Measurements from ENCODE around the gene MYO18A.

MYO18A gene

DNA sequence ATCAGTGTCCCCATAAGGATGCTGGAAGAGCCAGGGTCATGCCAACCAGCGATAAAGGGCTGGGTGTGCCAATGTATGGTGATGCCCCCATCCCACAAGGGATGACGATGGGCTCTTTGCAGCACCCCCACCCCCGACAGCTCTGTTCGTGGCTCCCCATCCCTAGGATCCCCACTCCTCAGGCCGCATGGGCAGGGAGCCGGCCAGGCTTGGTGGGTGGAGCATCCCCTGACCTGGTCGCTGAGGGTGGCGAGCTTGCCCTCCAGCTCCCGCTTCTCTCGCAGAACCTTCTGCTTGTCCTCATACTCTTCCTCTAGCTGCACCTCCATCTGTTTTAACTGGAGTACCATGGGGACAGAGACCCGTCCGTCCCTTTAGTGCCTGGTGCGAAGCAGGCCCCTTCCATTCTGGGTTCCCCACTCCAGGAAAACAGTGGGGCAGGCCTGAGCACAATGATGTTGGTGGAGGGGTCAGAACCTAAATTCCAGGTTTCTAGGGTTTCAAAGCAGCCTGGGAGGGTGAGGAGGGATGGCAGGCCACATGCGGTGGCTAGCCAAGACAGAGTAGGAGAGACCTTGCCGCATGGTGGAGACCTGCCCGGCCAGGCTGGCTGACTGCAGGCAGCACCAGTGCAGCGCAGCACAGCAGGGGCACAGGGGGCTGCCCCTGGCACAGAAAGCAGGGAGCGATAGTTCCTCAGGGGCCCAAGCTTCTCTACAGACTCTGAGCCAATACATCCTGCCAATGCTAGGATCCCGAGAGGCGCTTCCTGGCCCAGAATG lies 86.9 kb downstream of the MYO18A start:
- TF ChIP-seq SCRT1 (tag by site-specific recombination; IDR thresholded peaks at IDR 0.05; ENCODE audit: borderline replicate concordance) (no peak), ZFP37 (tag by site-specific recombination; IDR thresholded peaks at IDR 0.05) (no peak), ZBTB17 (tag by site-specific recombination; IDR thresholded peaks at IDR 0.05) (no peak), ZBTB20 (tag by site-specific recombination; IDR thresholded peaks at IDR 0.05) (no peak), ZFHX2 (tag by site-specific recombination; conservative IDR thresholded peaks at IDR 0.05) (no peak), IKZF3 (tag by site-specific recombination; IDR thresholded peaks at IDR 0.05) (no peak), ZNF843 (tag by site-specific recombination; IDR thresholded peaks at IDR 0.05) (no peak), ZBTB1 (tag by site-specific recombination; IDR thresholded peaks at IDR 0.05) (no peak), ZNF221 (tag by site-specific recombination; IDR thresholded peaks at IDR 0.05; ENCODE audit: borderline replicate concordance) (no peak), ZNF214 (tag by site-specific recombination; IDR thresholded peaks at IDR 0.05; ENCODE audit: borderline replicate concordance) (no peak), GLIS1 (tag by site-specific recombination; IDR thresholded peaks at IDR 0.05) (no peak), ZNF48 (tag by site-specific recombination; IDR thresholded peaks at IDR 0.05) (no peak), ZNF514 (tag by site-specific recombination; IDR thresholded peaks at IDR 0.05) (no peak), ZNF777 (tag by site-specific recombination; IDR thresholded peaks at IDR 0.05; ENCODE audit: borderline replicate concordance) (no peak), ZNF791 (tag by site-specific recombination; IDR thresholded peaks at IDR 0.05) (no peak)
- TF ChIP-seq, protein P1, sequence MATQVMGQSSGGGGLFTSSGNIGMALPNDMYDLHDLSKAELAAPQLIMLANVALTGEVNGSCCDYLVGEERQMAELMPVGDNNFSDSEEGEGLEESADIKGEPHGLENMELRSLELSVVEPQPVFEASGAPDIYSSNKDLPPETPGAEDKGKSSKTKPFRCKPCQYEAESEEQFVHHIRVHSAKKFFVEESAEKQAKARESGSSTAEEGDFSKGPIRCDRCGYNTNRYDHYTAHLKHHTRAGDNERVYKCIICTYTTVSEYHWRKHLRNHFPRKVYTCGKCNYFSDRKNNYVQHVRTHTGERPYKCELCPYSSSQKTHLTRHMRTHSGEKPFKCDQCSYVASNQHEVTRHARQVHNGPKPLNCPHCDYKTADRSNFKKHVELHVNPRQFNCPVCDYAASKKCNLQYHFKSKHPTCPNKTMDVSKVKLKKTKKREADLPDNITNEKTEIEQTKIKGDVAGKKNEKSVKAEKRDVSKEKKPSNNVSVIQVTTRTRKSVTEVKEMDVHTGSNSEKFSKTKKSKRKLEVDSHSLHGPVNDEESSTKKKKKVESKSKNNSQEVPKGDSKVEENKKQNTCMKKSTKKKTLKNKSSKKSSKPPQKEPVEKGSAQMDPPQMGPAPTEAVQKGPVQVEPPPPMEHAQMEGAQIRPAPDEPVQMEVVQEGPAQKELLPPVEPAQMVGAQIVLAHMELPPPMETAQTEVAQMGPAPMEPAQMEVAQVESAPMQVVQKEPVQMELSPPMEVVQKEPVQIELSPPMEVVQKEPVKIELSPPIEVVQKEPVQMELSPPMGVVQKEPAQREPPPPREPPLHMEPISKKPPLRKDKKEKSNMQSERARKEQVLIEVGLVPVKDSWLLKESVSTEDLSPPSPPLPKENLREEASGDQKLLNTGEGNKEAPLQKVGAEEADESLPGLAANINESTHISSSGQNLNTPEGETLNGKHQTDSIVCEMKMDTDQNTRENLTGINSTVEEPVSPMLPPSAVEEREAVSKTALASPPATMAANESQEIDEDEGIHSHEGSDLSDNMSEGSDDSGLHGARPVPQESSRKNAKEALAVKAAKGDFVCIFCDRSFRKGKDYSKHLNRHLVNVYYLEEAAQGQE (tag by site-specific recombination; IDR thresholded peaks at IDR 0.05) = no peak
- TF ChIP-seq, protein P2, sequence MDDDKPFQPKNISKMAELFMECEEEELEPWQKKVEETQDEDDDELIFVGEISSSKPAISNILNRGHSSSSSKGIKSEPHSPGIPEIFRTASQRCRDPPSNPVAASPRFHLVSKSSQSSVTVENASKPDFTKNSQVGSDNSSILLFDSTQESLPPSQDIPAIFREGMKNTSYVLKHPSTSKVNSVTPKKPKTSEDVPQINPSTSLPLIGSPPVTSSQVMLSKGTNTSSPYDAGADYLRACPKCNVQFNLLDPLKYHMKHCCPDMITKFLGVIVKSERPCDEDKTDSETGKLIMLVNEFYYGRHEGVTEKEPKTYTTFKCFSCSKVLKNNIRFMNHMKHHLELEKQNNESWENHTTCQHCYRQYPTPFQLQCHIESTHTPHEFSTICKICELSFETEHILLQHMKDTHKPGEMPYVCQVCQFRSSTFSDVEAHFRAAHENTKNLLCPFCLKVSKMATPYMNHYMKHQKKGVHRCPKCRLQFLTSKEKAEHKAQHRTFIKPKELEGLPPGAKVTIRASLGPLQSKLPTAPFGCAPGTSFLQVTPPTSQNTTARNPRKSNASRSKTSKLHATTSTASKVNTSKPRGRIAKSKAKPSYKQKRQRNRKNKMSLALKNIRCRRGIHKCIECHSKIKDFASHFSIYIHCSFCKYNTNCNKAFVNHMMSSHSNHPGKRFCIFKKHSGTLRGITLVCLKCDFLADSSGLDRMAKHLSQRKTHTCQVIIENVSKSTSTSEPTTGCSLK (tag by site-specific recombination; IDR thresholded peaks at IDR 0.05) = no peak
- Histone ChIP-seq H3K4me3 (ENCODE audit: low read depth, low read length) (no peak overlapping the region), H3K36me3 (ENCODE audit: control insufficient read depth in 2 of 2, insufficient read depth in 1 of 2, low read length in 2 of 2) (peaks cover 0 to 91% of the 10 kb centered on the region in 2 experiments; a peak in 1 of 3 replicates), H3K4me1 (ENCODE audit: control insufficient read depth, insufficient read depth, low read length) (no peaks in the 10 kb centered on the region), H3K9me3 (ENCODE audit: control insufficient read depth, insufficient read depth, low read depth, low read length) (no peaks in the 10 kb centered on the region), H3K27ac (ENCODE audit: extremely low read depth, low read depth, low read length) (no peak overlapping the region)
- ChIA-PET POLR2A (no interaction called here), CTCF (interaction anchor here (0.7 to 4.0 kb wide), 3 partner anchors 24 to 128 kb away, joined by 3 to 20 read pairs (median 19); no protein-coding TSS in a partner anchor)

DNA sequence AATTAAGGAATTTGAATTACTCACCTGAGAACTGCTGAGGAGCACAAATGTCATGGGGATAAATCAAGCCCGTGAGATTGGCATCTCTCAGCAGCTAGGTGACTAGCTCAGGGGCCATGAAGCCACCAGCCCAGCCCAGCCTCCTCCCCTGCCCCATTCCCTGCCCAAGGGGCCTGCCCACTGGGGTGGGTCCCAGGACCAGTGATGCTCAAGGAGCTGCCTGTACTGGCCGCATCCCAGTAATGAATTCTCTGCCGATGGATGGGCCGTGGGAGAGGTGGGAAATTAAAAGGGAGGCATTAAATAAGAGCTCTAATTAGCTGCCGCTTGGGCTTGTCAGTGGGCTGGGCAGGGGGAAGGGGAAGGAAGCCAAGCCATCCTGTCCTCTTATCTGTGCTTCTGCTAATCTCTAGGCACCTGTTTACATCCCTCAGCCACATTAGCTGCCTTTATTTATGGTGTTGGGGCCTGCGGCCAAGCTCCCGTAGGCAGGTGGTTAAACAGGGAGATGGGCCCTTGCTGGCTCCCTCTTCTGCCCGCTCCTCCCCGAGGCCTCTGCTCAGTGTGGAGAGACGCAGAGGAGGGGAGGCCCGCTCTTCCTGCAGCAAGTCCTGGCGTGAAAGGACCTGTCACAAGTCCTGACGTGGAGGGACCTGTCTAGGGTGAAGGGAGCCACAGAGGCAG lies 88.5 kb downstream of the MYO18A start:
- H3K4me3 ChIP-seq (ENCODE audit: low read depth, low read length) = no peak overlapping the region
- TF ChIP-seq ZNF138 (tag by site-specific recombination; IDR thresholded peaks at IDR 0.05; ENCODE audit: borderline replicate concordance) (no peak), EGR2 (tag by site-specific recombination; IDR thresholded peaks at IDR 0.05; ENCODE audit: low read depth) (peak; percentile 54)
- H3K27ac ChIP-seq (ENCODE audit: extremely low read depth, low read depth, low read length) = no peak overlapping the region
- ChIA-PET POLR2A (interaction anchor here (0.5 kb wide), 1 partner anchor 25 kb away, joined by 3 read pairs; no protein-coding TSS in a partner anchor), CTCF (interaction anchor here (0.5 to 4.0 kb wide), 7 partner anchors 10 to 127 kb away, joined by 3 to 20 read pairs (median 3); no protein-coding TSS in a partner anchor)
- peaks cover 0 to 88% of the 10 kb centered on the region in 2 experiments; a peak in 1 of 3 replicates for H3K36me3 ChIP-seq (ENCODE audit: control insufficient read depth in 2 of 2, insufficient read depth in 1 of 2, low read length in 2 of 2)
- H3K9me3 ChIP-seq (ENCODE audit: control insufficient read depth, insufficient read depth, low read depth, low read length) = no peaks in the 10 kb centered on the region
- no peaks in the 10 kb centered on the region for H3K4me1 ChIP-seq (ENCODE audit: control insufficient read depth, insufficient read depth, low read length)

All from HEK293 (cell line).